Ascending aorta (tissue), 2 donors: ENCODE results near the gene CNOT6. TPM values are rescaled to one million over a fixed set of nuclear protein-coding genes. Genes with fewer than 3 reads are reported as not detected.

Experiments used
- DNase-seq, 2 donors: peaks; one replicate each; pipeline ENCODE4 v3.0.0-alpha.2; 2019; ENCODE audit warnings: low spot score in 2 of 2
- H3K27ac ChIP-seq, 2 donors: fragments of 200-600 bp; sonication (generic); one replicate each; pipeline ENCODE4 v1.5.1; 2016 to 2017; ENCODE audit warnings: mild to moderate bottlenecking in 1 of 2
- H3K27me3 ChIP-seq: fragments of 200-600 bp; sonication (generic); one replicate; pipeline ENCODE4 v1.5.1; 2017
- H3K36me3 ChIP-seq, 2 donors: fragments of 200-600 bp; sonication (generic); one replicate each; pipeline ENCODE4 v1.5.1; 2016
- H3K4me1 ChIP-seq, 2 donors: fragments of 200-600 bp; sonication (generic); one replicate each; pipeline ENCODE4 v1.5.1; 2016 to 2017; ENCODE audit warnings: mild to moderate bottlenecking in 1 of 2
- H3K4me3 ChIP-seq, 2 donors: fragments of 200-600 bp; sonication (generic); one replicate each; pipeline ENCODE4 v1.5.1; 2016 to 2017; ENCODE audit warnings: mild to moderate bottlenecking in 1 of 2
- H3K9me3 ChIP-seq, 2 donors: fragments of 200-600 bp; sonication (generic); one replicate each; pipeline ENCODE4 v1.5.1; 2016
- CTCF ChIP-seq, 3 experiments: fragments of 200-600 bp in 2 of 3; fragments of 450-650 bp in 1 of 3; sonication (generic) in 2 of 3; IDR thresholded peaks; one replicate each; pipeline ENCODE4 v1.5.1; 2016 to 2019; ENCODE audit warnings: antibody characterized with exemption in 3 of 3, mild to moderate bottlenecking in 1 of 3, moderate library complexity in 1 of 3
- intact Hi-C: fragments of 100-400 bp; cut with DNase I; formaldehyde crosslinking; loops from one replicate; pipeline ENCODE4 v1.15.1; 2023
- total RNA-seq: library from RNA; depleted of rRNA; stranded (reverse); fragments of >200 nt; gene quantifications from one replicate; pipeline ENCODE4 v1.1.0, GENCODE V29; 2016

Gene CNOT6
- total RNA-seq, 1 donor from 2014 or later = 12.0 TPM

GRCh38 chr5:180611140-180611850 is 117.1 kb downstream of the CNOT6 start:
- no peak for TF ChIP-seq CTCF (IDR thresholded peaks at IDR 0.05)
- no peaks in the 10 kb centered on the region for H3K36me3 ChIP-seq
- H3K4me3 ChIP-seq = no peak overlapping the region
- no peaks in the 10 kb centered on the region for H3K27me3 ChIP-seq
- DNase-seq = no peak
- no peaks in the 10 kb centered on the region for H3K9me3 ChIP-seq
- no peaks in the 10 kb centered on the region for H3K4me1 ChIP-seq
- no peak overlapping the region for H3K27ac ChIP-seq
- intact Hi-C loops = no loop called here

- no peaks in the 10 kb centered on the region for H3K4me1 ChIP-seq
- H3K36me3 ChIP-seq = no peaks in the 10 kb centered on the region
- no peaks in the 10 kb centered on the region for H3K27me3 ChIP-seq
- DNase-seq = no peak
- no peak overlapping the region for H3K4me3 ChIP-seq
- no peaks in the 10 kb centered on the region for H3K9me3 ChIP-seq
- TF ChIP-seq CTCF (IDR thresholded peaks at IDR 0.05) = no peak
- intact Hi-C loops = no loop called here
- H3K27ac ChIP-seq = no peak overlapping the region
These were observed 118.5 kb downstream of the CNOT6 start for GRCh38 chr5:180612683-180613082.

- Histone ChIP-seq H3K4me1 (no peaks in the 10 kb centered on the region), H3K27ac (no peak overlapping the region), H3K27me3 (no peaks in the 10 kb centered on the region), H3K36me3 (no peaks in the 10 kb centered on the region), H3K4me3 (no peak overlapping the region), H3K9me3 (no peaks in the 10 kb centered on the region)
- no peak for TF ChIP-seq CTCF (IDR thresholded peaks at IDR 0.05)
- intact Hi-C loops = no loop called here
- DNase-seq = no peak
These were observed 119.1 kb downstream of the CNOT6 start for GRCh38 chr5:180613188-180613813.

GRCh38 chr5:180613814-180614188 is 119.6 kb downstream of the CNOT6 start:
- no peak for TF ChIP-seq CTCF (IDR thresholded peaks at IDR 0.05)
- Histone ChIP-seq H3K27ac (no peak overlapping the region), H3K4me1 (no peaks in the 10 kb centered on the region), H3K4me3 (no peak overlapping the region), H3K27me3 (no peaks in the 10 kb centered on the region), H3K9me3 (no peaks in the 10 kb centered on the region), H3K36me3 (no peaks in the 10 kb centered on the region)
- intact Hi-C loops = no loop called here
- DNase-seq = no peak

GRCh38 chr5:180618487-180618828 is 124.3 kb downstream of the CNOT6 start:
- no peaks in the 10 kb centered on the region for H3K9me3 ChIP-seq
- intact Hi-C loops = no loop called here
- peak overlapping the region in 1 of 2 donors; percentile 45 for H3K4me3 ChIP-seq
- H3K36me3 ChIP-seq = no peaks in the 10 kb centered on the region
- H3K27ac ChIP-seq = no peak overlapping the region
- no peaks in the 10 kb centered on the region for H3K4me1 ChIP-seq
- H3K27me3 ChIP-seq = no peaks in the 10 kb centered on the region
- no peak for DNase-seq
- no peak for TF ChIP-seq CTCF (IDR thresholded peaks at IDR 0.05)
